ENCODE measurements around the gene SFPQ. TPM values are rescaled to one million over a fixed set of nuclear protein-coding genes. Genes with fewer than 3 reads are reported as not detected.

The SFPQ gene
- total and polyA plus RNA-seq, 2 of the 8 experiments (the other 6 are each of a cell fraction or from before 2014, with no cell fraction given): 118 to 469 TPM

GRCh38 chr1:35192853-35193664, at the start of gene SFPQ (continued):
- TF ChIP-seq POLR2AphosphoS5 (IDR thresholded peaks at IDR 0.05; ENCODE audit: low read depth, low read length) (peak; percentile 97), SRF (IDR thresholded peaks at IDR 0.05; ENCODE audit: low read depth, low read length) (no peak), SIX5 (IDR thresholded peaks at IDR 0.05; ENCODE audit: low read depth, low read length) (no peak), CREB1 (IDR thresholded peaks at IDR 0.05) (peak; percentile 94), MAFK (IDR thresholded peaks at IDR 0.05; ENCODE audit: low read depth, low read length) (no peak), CTBP2 (IDR thresholded peaks at IDR 0.05; ENCODE audit: borderline replicate concordance, insufficient read depth, insufficient read length, low read length) (no peak), PHF8 (conservative IDR thresholded peaks at IDR 0.05; ENCODE audit: low read depth, low read length) (peak; percentile 93), KDM1A (IDR thresholded peaks at IDR 0.05; ENCODE audit: borderline replicate concordance, low read length) (no peak), EZH2 (IDR thresholded peaks at IDR 0.05; ENCODE audit: low read depth, low read length, severe bottlenecking) (no peak)
- TF ChIP-seq, protein P1, sequence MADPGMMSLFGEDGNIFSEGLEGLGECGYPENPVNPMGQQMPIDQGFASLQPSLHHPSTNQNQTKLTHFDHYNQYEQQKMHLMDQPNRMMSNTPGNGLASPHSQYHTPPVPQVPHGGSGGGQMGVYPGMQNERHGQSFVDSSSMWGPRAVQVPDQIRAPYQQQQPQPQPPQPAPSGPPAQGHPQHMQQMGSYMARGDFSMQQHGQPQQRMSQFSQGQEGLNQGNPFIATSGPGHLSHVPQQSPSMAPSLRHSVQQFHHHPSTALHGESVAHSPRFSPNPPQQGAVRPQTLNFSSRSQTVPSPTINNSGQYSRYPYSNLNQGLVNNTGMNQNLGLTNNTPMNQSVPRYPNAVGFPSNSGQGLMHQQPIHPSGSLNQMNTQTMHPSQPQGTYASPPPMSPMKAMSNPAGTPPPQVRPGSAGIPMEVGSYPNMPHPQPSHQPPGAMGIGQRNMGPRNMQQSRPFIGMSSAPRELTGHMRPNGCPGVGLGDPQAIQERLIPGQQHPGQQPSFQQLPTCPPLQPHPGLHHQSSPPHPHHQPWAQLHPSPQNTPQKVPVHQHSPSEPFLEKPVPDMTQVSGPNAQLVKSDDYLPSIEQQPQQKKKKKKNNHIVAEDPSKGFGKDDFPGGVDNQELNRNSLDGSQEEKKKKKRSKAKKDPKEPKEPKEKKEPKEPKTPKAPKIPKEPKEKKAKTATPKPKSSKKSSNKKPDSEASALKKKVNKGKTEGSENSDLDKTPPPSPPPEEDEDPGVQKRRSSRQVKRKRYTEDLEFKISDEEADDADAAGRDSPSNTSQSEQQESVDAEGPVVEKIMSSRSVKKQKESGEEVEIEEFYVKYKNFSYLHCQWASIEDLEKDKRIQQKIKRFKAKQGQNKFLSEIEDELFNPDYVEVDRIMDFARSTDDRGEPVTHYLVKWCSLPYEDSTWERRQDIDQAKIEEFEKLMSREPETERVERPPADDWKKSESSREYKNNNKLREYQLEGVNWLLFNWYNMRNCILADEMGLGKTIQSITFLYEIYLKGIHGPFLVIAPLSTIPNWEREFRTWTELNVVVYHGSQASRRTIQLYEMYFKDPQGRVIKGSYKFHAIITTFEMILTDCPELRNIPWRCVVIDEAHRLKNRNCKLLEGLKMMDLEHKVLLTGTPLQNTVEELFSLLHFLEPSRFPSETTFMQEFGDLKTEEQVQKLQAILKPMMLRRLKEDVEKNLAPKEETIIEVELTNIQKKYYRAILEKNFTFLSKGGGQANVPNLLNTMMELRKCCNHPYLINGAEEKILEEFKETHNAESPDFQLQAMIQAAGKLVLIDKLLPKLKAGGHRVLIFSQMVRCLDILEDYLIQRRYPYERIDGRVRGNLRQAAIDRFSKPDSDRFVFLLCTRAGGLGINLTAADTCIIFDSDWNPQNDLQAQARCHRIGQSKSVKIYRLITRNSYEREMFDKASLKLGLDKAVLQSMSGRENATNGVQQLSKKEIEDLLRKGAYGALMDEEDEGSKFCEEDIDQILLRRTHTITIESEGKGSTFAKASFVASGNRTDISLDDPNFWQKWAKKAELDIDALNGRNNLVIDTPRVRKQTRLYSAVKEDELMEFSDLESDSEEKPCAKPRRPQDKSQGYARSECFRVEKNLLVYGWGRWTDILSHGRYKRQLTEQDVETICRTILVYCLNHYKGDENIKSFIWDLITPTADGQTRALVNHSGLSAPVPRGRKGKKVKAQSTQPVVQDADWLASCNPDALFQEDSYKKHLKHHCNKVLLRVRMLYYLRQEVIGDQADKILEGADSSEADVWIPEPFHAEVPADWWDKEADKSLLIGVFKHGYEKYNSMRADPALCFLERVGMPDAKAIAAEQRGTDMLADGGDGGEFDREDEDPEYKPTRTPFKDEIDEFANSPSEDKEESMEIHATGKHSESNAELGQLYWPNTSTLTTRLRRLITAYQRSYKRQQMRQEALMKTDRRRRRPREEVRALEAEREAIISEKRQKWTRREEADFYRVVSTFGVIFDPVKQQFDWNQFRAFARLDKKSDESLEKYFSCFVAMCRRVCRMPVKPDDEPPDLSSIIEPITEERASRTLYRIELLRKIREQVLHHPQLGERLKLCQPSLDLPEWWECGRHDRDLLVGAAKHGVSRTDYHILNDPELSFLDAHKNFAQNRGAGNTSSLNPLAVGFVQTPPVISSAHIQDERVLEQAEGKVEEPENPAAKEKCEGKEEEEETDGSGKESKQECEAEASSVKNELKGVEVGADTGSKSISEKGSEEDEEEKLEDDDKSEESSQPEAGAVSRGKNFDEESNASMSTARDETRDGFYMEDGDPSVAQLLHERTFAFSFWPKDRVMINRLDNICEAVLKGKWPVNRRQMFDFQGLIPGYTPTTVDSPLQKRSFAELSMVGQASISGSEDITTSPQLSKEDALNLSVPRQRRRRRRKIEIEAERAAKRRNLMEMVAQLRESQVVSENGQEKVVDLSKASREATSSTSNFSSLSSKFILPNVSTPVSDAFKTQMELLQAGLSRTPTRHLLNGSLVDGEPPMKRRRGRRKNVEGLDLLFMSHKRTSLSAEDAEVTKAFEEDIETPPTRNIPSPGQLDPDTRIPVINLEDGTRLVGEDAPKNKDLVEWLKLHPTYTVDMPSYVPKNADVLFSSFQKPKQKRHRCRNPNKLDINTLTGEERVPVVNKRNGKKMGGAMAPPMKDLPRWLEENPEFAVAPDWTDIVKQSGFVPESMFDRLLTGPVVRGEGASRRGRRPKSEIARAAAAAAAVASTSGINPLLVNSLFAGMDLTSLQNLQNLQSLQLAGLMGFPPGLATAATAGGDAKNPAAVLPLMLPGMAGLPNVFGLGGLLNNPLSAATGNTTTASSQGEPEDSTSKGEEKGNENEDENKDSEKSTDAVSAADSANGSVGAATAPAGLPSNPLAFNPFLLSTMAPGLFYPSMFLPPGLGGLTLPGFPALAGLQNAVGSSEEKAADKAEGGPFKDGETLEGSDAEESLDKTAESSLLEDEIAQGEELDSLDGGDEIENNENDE (IDR thresholded peaks at IDR 0.05; ENCODE audit: insufficient replicate concordance, low read length): no peak
